Hepatocyte (in vitro differentiated cells): Measurements from ENCODE around the gene LYVE1.

Source experiments
- EZH2 ChIP-seq: fragments of 200-600 bp; sonication (generic); IDR thresholded peaks from 2 replicates; pipeline ENCODE4 v1.6.1; 2016; ENCODE audit warnings: antibody characterized with exemption, mild to moderate bottlenecking, borderline replicate concordance
- TF ChIP-seq, protein P1 (sequence below): fragments of 200-600 bp; sonication (generic); IDR thresholded peaks from 2 replicates; pipeline ENCODE4 v1.5.1; 2016; ENCODE audit warnings: antibody characterized with exemption, mild to moderate bottlenecking; ENCODE audit not compliant: poor library complexity

- TF ChIP-seq, protein P1, sequence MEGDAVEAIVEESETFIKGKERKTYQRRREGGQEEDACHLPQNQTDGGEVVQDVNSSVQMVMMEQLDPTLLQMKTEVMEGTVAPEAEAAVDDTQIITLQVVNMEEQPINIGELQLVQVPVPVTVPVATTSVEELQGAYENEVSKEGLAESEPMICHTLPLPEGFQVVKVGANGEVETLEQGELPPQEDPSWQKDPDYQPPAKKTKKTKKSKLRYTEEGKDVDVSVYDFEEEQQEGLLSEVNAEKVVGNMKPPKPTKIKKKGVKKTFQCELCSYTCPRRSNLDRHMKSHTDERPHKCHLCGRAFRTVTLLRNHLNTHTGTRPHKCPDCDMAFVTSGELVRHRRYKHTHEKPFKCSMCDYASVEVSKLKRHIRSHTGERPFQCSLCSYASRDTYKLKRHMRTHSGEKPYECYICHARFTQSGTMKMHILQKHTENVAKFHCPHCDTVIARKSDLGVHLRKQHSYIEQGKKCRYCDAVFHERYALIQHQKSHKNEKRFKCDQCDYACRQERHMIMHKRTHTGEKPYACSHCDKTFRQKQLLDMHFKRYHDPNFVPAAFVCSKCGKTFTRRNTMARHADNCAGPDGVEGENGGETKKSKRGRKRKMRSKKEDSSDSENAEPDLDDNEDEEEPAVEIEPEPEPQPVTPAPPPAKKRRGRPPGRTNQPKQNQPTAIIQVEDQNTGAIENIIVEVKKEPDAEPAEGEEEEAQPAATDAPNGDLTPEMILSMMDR, result no peak
- no peak for TF ChIP-seq EZH2
Observed at GRCh38 chr11:10603721-10604297, 35.3 kb upstream of the LYVE1 start.
